Body of pancreas (tissue), 4 donors: ENCODE results near the gene FAM83C. TPM values are rescaled to one million over a fixed set of nuclear protein-coding genes. Genes with fewer than 3 reads are reported as not detected.

Experiments
- ATAC-seq: fragments of 150-250 bp; one replicate; pipeline ENCODE4 v1.9.1; 2016
- DNase-seq, 4 donors: peaks; one replicate each; pipeline ENCODE4 v3.0.0-alpha.2; 2019
- H3K27ac ChIP-seq, 4 donors: fragments of 200-600 bp; sonication (generic); 1 replicate in 3 of 4; 2 replicates in 1 of 4; pipeline versions ENCODE4 v1.5.1 to v1.6.1; 2016 to 2019; ENCODE audit warnings: mild to moderate bottlenecking in 1 of 4, mixed read lengths in 1 of 4, moderate library complexity in 1 of 4
- H3K27me3 ChIP-seq, 2 donors: fragments of 200-600 bp; sonication (generic); one replicate each; pipeline ENCODE4 v1.6.0; 2016; ENCODE audit warnings: mild to moderate bottlenecking in 1 of 2
- H3K36me3 ChIP-seq, 2 donors: fragments of 200-600 bp; sonication (generic); replicated peaks in 1 of 2; 2 replicates each; pipeline ENCODE4 v1.5.1; 2016; ENCODE audit warnings: low read depth in 2 of 2; ENCODE audit not compliant: insufficient read depth in 1 of 2
- H3K4me1 ChIP-seq: fragments of 200-600 bp; sonication (generic); one replicate; pipeline ENCODE4 v1.6.0; 2016
- H3K4me3 ChIP-seq, 2 donors: fragments of 200-600 bp; sonication (generic); 1 replicate in 1 of 2; 2 replicates in 1 of 2; pipeline ENCODE4 v1.5.1; 2016 to 2019
- H3K9me3 ChIP-seq, 3 donors: fragments of 200-600 bp; sonication (generic); 1 replicate in 2 of 3; 2 replicates in 1 of 3; pipeline ENCODE4 v1.5.1; 2016
- CTCF ChIP-seq, 7 experiments: fragments of 450-650 bp in 4 of 7; fragments of 200-600 bp in 3 of 7; sonication (generic) in 3 of 7; IDR thresholded peaks; one replicate each; pipeline ENCODE4 v1.5.1; 2016 to 2019; ENCODE audit warnings: antibody characterized with exemption in 7 of 7
- POLR2A ChIP-seq, 3 donors: fragments of 450-650 bp; IDR thresholded peaks; one replicate each; pipeline ENCODE4 v1.6.1; 2016; ENCODE audit warnings: antibody characterized with exemption in 3 of 3, mild to moderate bottlenecking in 2 of 3
- WGBS, 2 donors: methylation state at CpG; one replicate each; pipeline ENCODE4 v1.1.5; 2017; 5-methylcytosine and 5-hydroxymethylcytosine counted together
- intact Hi-C: fragments of 100-400 bp; cut with DNase I; formaldehyde crosslinking; loops from one replicate; pipeline ENCODE4 v1.15.1; 2023
- total RNA-seq, 2 donors: library from RNA; depleted of rRNA; stranded (reverse); fragments of >200 nt; gene quantifications; one replicate each; pipeline ENCODE4 v1.1.0, GENCODE V29; 2016

FAM83C gene
- total RNA-seq, 2 donors from 2014 or later, result not detected

- no peaks in the 10 kb centered on the region for H3K9me3 ChIP-seq
- TF ChIP-seq POLR2A (IDR thresholded peaks at IDR 0.05) (no peak), CTCF (IDR thresholded peaks at IDR 0.05) (no peak)
- H3K27ac ChIP-seq, result no peak overlapping the region
- intact Hi-C loops, result no loop called here
- H3K36me3 ChIP-seq, result peaks cover 6 to 9% of the 10 kb centered on the region in 2 donors
- WGBS, 2 donors, result 96 to 98% methylated on average over 9 to 10 of the region's 10 CpGs
- no peaks in the 10 kb centered on the region for H3K27me3 ChIP-seq
- ATAC-seq (no peak), DNase-seq (no peak)
- H3K4me3 ChIP-seq, result no peak overlapping the region
- H3K4me1 ChIP-seq, result peaks cover 29% of the 10 kb centered on the region
These were observed 10.6 kb downstream of the FAM83C start for GRCh38 chr20:35281506-35282101.

GRCh38 chr20:35280523-35280922 is 11.7 kb downstream of the FAM83C start:
- intact Hi-C loops, result no loop called here

GRCh38 chr20:35279533-35280174 is 12.6 kb downstream of the FAM83C start:
- Histone ChIP-seq H3K36me3 (peaks cover 6 to 9% of the 10 kb centered on the region in 2 donors), H3K27ac (peak overlapping the region in 1 of 4 donors; percentile 4), H3K9me3 (no peaks in the 10 kb centered on the region), H3K4me1 (peaks cover 36% of the 10 kb centered on the region), H3K4me3 (no peak overlapping the region), H3K27me3 (no peaks in the 10 kb centered on the region)
- no peak for DNase-seq
- intact Hi-C loops, result loop anchor here (10.0 kb wide), 1 partner anchor 135 kb away; the partner anchor contains the start of gene EDEM2
- WGBS, 2 donors, result 95 to 96% methylated on average over 7 of the region's 7 CpGs
- no peak for ATAC-seq
- TF ChIP-seq POLR2A (IDR thresholded peaks at IDR 0.05) (no peak), CTCF (IDR thresholded peaks at IDR 0.05) (no peak)

More at GRCh38 chr20:35280523-35280922, 11.7 kb downstream of the FAM83C start:
- Histone ChIP-seq H3K4me1 (peaks cover 39% of the 10 kb centered on the region), H3K4me3 (no peak overlapping the region), H3K27ac (no peak overlapping the region), H3K9me3 (no peaks in the 10 kb centered on the region), H3K27me3 (no peaks in the 10 kb centered on the region), H3K36me3 (peaks cover 6 to 9% of the 10 kb centered on the region in 2 donors)
- ATAC-seq (no peak), DNase-seq (no peak)
- TF ChIP-seq POLR2A (IDR thresholded peaks at IDR 0.05) (no peak), CTCF (IDR thresholded peaks at IDR 0.05) (no peak)
- WGBS, 2 donors, result 84 to 92% methylated on average over 5 to 6 of the region's 6 CpGs

GRCh38 chr20:35279040-35279439 is 13.2 kb downstream of the FAM83C start:
- Histone ChIP-seq H3K27me3 (no peaks in the 10 kb centered on the region), H3K27ac (peak overlapping the region in 2 of 4 donors; percentile 83 to 97), H3K4me3 (no peak overlapping the region), H3K4me1 (peaks cover 36% of the 10 kb centered on the region), H3K9me3 (no peaks in the 10 kb centered on the region), H3K36me3 (peaks cover 6 to 9% of the 10 kb centered on the region in 2 donors)
- intact Hi-C loops, result loop anchor here (10.0 kb wide), 1 partner anchor 134 kb away; the partner anchor contains the start of gene EDEM2
- WGBS, 2 donors, result 81 to 83% methylated on average over 3 to 5 of the region's 5 CpGs
- ATAC-seq (no peak), DNase-seq (peak in 3 of 4 donors; percentile 21 to 43 (median 23))
- no peak for TF ChIP-seq POLR2A (IDR thresholded peaks at IDR 0.05)
- no peak for TF ChIP-seq CTCF (IDR thresholded peaks at IDR 0.05)
